SHP77 treated with DMSO at 0.1 percent for 48 hours (cell line): ENCODE data around the gene IQCN.
A peak's percentile ranks its signal among the peaks of the same experiment; 100 is the strongest.

Experiments
- DNase-seq: peaks from one replicate; lab custom pipeline; 2025; lab: John Stamatoyannopoulos, UW

The IQCN gene

DNA sequence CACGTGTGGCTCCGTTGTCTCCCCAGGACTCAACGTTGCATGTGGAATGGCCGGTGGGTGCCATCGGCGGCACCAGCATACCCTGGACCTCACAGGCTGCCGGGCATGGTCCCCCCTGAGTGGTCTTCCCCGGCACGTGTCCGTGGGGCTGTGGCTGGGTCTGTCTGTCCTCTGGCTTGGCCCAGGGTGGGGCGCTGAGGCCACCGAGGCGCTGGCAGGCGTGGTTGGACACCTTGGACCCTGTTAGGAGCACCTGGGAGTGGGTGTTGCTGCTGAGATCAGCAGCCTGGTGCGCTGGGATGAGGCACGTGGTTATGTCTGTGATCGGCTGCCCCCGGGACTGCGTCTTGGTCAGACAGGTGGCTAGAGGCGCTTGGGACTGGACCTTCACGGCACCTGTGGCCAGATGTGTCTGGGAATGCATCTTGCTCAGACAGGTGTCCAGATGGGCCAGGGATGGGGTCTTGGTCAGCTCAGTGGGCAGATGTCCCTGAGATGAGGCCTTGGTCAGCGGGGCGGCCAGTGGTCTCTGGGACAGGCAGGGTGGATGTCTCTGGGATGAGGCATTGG, 9.2 kb downstream of the IQCN start:
- DNase-seq: no peak

DNA sequence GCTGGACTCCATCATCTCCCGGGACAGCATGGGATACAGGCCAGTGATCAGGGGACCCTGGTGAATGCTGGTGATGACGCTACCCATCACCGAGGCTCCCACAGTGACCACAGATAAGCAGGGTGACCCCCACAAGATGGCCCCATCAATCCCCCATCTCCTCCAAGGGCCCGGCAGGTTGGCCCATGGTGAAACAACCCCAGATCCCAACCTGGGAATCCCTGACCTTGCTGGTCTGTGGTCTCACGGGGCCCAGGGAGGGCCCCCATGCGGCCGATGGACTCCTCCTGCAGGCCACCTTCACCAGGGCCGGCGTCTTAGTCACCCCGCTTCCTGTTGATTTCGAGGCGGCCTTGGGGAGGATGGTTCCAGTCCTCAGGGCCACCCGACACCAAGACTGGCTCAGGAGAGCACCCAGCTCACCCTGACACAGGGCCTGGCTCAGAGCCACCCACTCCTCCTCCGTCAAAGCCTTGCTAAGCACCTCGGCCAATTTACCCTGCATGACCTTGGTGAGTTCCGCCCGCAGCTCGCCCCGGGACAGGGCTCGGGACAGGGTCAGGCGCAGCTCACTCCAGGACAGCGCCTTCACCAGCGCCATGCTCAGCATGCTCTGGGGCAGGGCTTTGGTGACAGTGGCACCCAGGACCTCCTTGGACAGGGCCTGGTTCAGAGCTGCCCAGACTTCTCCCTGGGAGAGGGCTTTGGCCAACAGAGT, 10.0 kb downstream of the IQCN start:
- DNase-seq: no peak

DNA sequence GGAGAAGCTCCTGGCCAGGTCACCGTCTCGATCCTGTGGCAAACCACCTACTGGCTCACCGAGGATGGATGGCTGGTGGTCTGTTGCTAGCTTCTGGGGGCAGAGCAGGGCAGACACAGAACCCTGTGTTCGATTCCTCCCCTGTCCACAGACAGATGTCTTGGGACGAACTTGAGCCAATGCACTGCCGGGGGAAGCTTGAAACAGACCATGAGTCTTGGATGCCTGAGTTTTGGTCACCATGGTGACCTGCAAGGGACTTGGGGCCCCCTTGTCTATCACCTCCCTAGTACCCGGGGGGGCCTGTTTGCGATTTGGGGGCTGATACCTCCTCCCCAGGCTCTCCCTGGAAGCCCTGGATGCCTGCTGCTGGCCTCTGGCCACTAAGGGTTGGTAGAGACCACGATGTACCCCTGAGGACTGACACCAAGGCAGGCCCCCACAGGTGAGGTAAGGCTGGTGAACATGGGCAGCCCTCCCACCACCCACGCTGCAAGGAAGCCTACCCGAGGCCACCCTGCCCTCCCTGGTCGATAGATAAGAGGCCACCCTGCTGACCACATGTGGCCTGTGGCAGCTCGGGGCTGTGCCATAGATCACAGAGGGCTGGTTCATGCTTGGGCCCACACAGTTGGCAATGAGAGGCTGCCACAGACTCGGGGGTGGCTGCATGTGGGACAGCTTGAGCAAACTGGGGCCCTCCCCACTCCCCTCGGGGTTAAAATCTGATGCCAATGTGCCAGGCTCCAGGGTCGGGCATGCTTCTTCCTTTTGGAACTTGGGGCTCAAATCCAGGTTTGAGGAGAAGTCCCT, 10.7 kb downstream of the IQCN start:
- DNase-seq: no peak

DNA sequence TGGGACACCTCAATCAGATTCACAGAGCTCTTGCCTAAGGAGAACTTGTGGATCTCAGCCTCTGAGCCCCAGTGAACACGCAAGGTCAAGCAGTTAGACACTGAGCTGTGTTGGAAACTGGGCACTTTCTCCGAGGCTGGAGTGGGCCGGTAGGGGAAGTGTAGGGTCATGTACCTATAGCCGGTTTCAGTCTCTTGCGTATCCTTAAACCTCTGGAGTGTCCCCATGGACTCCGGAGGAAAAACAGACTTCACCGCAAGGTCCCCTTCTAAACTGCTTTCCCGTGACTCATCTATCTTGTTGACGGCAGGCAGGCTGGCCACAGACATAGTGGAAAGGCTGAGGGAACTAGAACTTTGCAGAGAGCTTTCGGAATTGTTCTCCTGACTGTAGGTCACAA, 11.3 kb downstream of the IQCN start:
- no peak for DNase-seq

DNA sequence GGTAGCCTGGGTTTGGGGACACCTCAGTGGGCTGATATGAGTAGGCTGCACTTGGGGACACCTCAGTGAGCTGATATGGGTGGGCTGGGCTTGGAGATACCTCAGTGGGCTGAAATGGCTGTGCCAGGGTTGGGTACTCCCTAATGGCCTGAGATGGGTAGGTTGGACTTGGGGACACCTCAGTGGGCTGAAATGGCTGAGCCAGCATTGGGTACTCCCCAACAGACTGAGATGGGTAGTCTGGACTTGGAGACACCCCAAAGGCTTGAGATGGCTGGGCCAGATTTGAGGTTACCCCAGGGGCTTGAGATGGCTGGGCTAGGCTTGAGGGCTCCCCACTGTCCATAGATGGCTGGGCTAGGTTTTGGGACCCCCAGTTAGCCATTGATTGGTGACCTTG, 12.1 kb downstream of the IQCN start:
- no peak for DNase-seq

DNA sequence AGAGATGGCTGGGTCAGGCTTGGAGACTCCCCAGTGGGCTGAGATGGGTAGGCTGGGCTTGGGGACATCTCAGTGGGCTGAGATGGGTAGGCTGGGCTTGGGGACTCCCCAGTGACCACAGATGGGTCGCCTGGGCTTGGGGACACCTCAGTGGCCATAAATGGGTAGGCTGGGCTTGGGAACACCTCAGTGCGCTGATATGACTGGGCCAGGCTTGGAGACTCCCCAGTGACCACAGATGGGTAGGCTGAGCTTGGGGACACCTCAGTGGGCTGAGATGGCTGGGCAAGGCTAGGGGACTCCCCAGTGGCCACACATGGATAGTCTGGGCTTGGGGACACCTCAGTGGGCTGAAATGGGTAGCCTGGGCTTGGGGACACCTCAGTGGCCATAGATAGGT, 12.8 kb downstream of the IQCN start:
- no peak for DNase-seq

DNA sequence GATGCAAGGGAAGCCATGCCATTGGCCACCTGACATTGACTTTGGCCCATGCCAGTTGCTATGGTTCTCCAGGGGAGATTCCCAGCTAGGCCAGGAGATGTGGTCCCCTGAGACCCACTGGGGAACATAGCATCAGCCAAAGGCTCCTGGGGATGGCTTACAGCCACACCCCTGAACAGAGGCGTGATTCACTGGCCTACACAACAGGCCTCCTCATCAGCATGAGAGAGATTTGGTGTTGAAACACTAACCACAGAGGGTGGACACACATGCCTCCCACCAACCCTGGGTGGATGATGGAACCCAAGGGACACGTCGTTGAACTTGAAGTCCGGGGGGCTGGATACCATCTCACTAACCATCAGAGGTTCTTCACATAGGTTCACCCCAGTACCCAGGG, 14.4 kb downstream of the IQCN start:
- DNase-seq: no peak

DNA sequence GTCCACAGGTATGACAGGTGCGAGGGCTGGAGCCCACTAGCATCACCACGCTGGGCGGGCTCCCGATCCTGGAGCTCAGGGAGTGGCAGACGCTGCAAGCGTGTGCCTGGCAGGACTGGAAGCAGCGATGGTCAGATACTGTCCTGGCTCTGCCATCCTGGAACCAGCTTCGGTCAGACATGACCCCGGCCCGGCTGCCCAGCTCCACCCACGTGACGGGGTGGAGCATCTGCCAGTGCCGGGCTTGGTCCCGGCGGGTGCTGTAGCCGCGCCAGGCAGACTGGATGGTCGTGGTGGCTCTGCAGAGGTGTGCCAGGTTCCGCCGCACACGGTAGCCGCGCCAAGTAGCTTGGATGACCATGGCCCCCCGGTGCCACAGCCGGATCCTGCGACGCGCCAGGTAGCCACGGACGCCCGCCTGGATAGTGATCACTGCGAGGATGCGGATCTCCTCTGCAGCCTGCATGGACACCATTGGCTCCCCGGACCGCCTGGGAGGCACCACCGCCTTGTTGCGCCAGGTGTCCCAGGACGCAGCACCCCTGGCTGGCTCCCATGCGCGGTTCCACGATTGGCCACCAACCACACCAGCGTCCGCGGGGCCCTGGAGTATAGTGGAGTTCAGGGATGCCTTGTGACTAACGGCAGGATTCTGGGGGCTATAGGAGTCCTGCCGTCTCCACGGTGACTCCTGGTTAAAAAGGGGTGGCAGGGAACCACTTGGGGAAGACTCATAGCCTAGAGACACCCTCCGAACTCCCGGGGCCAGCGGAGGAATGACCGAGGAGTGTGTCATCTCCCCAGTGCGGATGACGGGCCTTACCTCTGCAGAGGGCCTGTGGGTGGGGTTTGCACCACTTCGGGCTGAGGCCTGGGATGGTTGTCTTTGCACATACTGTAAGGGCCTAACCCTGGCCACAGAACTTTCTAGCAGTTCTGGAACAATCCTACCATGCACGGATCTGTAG, 16.5 kb downstream of the IQCN start:
- no peak for DNase-seq

DNA sequence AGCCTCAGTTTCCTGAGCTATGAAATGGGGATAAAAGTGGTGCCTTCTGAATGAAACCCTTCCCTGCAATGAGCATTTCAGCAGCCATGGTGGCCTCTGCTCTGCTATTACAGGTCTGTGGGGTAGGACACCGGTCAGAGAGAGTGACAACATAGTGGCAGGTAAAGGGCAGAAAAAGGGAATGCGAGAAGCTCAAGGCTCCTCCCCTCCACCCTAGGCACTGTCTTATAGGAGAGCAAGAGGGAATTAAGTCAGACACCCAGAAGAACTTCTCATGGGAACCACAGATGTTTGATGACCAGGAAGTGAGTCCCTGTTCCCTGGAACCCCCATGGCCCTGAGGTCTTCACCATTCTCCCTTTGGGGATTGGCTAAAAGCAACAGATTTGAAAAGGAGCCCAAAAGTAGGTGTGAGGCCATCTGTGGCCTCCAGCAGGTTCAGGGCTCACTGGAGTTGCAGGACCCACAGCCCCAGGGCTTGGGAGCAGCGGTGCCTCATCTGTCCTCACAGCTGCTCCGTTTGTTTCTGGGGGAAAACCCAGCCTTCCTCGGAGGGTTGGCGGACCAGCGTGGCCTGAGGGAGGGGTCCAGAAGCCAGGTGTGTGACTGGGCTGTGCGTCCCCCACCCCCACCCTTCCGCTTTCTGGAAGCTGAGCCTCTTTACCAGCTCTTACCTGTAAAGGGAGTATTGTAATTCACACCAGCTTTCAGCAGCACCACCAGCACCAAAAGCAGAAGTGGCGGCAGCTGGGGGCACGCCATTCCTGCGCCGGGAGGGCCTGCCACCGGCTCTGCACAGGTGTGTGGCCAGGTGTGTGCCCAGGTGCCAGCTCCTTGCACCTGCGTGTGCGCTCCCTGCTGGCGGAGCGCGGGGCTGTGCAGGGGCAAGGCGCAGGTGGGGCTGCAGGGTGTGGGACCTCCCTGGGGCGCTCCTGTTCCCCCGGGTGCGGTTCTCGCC, 19.4 kb downstream of the IQCN start:
- no peak for DNase-seq

DNA sequence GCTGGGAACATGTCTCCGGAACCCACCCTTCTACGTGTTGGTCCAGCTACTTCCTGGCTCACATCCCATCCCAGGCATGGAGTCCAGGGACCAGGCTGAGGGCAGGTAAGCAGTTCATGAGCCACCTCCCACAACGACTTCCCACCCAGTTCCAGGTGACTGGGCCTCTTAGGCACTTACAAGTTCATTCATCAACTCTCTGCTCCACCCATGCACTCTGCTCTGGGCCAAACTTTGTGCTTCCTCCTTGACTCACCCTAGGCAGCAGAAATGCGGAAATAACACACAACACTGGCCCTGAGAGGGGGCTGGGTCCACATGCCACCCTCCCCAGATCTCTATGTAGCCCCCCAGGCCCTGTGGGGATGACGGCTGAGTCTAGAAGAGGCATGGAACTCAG, 20.5 kb downstream of the IQCN start:
- DNase-seq: no peak

DNA sequence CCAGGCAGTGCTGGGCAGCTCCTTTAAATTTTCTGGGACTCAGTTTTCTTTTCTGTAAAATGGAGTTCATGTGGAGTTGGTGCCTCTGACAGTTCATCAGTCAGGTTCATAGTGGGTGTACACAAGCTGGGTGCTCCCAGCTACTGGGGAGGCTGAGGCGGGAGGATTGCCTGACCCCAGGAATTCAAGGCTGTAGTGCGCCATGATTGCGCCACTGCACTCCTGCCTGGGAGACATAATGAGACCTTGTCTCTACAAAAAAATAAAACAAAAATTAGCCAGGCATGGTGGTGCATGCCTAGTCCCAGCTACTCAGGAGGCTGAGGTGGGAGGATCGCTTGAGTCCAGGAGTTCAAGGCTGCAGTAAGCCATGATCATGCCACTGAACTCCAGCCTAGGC, 21.1 kb downstream of the IQCN start:
- no peak for DNase-seq

DNA sequence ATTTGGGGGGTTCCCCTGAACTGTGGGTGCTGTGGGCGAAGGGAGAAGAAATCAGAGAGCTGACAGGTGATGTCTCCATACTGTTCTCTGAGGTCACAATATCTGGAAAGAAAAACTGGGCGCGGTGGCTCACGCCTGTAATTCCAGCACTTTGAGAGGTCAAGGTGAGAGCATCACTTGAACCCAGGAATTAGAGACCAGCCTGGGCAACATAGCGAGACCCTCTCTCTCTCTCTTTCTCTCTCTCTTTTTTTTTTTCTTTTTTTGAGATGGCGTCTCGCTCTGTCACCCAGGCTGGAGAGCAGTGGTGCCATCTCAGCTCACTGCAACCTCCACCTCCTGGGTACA, 21.9 kb downstream of the IQCN start:
- no peak for DNase-seq

DNA sequence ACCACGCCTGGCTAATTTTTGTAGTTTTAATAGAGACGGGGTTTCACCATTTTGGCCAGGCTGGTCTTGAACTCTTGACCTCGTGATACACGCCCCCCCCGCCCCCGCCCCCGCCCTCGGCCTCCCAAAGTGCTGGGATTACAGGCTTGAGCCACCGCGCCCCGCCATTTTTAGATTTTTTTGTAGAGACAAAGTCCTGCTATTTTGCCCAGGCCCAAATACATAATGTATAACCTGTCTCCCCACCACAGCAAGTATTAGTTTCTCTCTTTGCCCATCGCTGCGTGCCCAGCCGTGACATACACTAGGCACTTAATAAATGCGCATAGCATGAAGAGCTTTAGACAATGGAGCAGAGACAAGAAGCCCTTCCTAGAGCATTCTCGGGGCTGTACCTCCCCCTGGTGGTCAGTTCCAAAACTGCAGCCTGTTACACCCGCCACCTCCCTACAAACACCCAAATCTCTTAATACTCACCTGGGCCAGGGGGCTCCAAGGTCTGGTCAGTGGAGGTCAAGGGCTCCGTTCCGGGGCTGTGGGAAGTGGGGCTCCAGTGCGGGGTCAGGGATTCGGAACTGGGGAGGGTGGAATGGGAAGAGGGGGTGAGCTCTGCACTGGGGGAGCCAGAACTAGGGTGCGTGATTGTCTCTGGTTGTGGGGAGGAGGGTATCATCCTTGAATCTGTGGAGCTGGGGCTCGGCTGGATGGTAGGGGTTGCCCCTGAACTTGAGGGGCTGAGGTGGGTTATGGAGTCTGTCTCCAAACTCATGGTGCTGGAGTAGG, 22.5 kb downstream of the IQCN start:
- DNase-seq: no peak

DNA sequence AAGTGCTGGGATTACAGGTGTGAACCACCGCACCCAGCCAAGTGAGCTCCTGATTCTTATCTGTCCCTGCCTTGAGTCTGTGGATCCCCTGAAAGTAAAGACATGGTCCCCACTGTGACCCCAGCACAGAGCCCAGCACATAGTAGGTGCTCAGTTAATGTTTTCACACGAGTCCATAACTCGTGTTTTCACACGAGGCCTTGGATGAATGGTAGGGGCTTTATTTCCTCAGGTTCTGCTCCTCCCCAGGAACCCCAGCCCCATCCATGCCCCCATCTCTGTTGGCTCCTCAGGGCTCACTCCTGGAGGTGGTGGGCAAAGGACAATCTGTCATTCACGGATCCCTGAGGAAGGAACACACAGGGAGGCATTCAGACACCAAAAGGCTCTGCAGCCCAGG, 24.4 kb downstream of the IQCN start:
- no peak for DNase-seq

DNA sequence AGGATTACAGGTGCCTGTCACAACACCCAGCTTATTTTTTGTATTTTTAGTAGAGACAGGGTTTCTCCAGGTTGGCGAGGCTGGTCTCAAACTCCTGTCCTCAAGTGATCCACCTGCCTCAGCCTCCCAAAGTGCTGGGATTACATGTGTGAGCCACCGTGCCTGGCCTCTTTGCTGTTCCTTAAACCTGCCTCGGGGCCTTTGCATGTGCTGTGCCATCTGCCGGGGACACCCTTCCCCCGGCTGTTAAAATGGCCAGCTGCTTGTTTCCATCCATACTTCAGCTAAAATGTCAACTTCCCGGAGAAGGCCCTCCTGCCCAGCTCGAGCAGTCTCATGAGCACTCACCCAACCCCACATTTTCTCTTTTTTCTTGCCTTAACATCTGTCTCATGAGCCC, 29.0 kb downstream of the IQCN start:
- DNase-seq: no peak

DNA sequence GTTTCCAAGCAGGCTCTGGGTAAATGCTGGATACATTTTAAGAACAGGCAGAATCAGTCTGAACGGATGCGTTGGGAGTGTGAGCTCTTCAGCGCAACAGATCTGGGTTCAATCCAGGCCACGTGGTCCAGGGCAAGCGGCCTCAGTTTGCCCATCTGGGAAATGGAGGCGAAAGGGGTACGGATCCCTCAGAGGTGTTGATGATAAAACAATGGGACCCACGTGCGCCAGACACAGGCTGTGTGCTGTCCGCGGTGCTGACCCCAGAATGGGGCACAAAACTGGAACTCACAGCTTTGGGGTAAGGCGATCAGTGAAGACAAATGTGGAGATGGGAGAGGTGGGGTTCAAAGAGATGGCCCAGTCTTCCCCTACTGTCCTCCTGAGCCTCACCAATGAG, 34.9 kb downstream of the IQCN start:
- no peak for DNase-seq

DNA sequence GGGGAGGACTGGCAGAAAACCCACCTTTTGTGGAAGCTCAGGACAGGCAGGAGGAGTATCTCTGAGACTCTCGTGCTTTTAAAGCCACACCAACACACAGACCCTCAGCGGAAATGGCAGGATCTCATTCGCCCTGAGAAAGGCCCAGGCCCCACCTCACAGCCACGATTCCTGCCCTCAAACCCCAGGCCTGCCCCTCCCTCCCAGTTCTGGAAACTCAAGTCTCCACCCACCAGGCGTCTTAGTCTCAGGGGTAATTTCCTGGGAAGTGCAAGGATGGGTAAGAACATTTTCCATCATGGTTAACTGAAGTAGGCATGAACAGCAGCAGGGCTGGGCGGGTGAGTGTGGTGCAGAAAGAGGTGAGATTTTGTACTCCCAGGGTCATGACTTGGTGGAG, 40.1 kb downstream of the IQCN start:
- DNase-seq: no peak

DNA sequence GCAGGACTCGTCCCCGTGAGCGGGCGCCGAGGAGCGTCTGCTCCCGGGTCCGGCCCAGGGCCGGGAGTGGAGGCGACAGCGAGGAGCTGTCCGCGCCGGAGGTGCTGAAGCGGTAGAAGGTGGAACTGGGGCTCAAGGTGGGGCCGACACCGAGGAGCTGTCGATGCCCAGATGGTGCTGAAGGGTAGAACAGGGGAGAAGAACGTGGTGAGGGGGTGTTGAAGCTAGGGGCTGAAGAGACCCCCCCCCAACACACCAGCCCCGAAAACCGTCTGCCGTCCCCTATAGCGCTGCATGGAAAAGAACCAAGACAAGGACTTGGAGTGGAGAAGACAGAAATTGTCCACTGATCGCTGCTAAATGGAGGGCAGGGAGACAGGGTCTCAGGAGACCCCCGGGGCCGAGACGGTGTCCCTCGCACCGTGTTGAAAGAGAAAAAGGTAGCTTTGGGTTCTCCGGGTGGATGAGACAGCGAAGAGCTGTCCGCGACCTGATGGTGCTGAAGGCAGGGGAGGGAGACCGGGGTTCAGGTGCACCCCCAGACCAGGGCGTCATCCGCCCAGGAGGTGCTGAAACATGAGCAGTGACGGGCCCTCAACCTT, 40.9 kb downstream of the IQCN start:
- DNase-seq: no peak

DNA sequence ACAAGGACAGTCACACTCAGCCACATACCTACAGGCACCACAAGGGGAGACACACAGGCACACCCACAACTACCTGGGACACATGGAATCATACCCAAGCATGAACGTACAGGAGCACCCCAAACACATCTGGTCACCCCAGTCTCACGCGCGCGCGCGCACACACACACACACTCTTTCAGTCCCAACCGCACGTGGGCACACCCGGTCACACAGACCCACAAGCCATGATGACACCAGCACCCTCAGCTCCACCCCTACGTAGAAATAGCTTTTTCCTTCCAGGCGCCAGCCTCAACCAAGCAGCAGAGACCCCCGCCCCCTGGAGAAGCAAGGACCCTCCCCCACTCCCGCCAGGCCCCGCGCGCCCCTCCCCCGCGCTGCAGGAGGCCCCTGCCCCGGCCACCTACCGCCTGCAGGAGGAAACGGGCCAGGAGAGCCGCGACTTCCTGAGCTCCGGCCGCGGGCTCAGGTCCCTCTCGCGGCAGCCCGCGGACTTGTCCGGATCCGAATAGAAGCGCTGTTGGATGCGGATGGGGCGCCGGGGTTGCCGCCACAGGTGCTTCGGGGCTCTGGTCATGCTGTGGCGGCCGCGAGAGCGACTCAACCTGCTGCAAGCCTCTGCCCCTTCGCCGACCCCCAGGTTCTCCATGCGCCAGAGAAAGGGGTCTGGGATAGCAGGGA, 41.6 kb downstream of the IQCN start:
- DNase-seq: peak; percentile 44
